DOHH2 (cell line): ENCODE data around the gene BET1L.

Source experiments
- EZH2phosphoT487 ChIP-seq: fragments of 200-600 bp; sonication (generic); IDR thresholded peaks from 2 replicates; pipeline ENCODE4 v1.6.1; 2017; ENCODE audit warnings: borderline replicate concordance, mild to moderate bottlenecking, antibody characterized with exemption, low read length, moderate library complexity, mixed read lengths
- TF ChIP-seq, protein P1 (sequence below): fragments of 200-600 bp; sonication (generic); IDR thresholded peaks from one replicate; pipeline ENCODE4 v1.5.1; 2014; ENCODE audit warnings: antibody characterized with exemption, mild to moderate bottlenecking, low read depth, low read length; ENCODE audit not compliant: poor library complexity, severe bottlenecking

DNA sequence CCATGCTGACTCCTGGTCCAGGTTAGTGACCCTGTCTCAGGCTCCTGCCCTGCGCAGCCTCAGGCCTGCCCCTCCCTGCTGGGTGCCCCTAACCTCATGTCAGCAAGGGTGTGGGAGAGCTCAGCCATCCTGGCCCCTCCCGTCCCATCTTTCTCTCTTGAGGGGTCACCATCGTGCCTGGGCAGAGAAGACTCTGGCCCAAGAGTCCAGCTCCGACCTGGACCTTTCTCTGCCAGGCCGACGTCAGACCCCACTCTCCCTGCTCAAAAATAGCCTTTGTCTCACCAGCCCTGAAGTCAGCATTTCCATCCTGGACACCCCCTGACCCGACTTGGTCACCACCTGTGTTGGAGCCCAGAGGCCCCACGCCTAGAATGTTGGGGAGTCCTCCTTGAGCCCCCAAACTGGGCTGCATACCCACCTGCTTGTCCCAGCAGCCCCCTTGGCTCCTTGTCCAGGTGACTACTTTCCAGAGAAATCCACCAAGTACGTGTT is 9.4 kb downstream of the BET1L start:
- TF ChIP-seq, protein P1, sequence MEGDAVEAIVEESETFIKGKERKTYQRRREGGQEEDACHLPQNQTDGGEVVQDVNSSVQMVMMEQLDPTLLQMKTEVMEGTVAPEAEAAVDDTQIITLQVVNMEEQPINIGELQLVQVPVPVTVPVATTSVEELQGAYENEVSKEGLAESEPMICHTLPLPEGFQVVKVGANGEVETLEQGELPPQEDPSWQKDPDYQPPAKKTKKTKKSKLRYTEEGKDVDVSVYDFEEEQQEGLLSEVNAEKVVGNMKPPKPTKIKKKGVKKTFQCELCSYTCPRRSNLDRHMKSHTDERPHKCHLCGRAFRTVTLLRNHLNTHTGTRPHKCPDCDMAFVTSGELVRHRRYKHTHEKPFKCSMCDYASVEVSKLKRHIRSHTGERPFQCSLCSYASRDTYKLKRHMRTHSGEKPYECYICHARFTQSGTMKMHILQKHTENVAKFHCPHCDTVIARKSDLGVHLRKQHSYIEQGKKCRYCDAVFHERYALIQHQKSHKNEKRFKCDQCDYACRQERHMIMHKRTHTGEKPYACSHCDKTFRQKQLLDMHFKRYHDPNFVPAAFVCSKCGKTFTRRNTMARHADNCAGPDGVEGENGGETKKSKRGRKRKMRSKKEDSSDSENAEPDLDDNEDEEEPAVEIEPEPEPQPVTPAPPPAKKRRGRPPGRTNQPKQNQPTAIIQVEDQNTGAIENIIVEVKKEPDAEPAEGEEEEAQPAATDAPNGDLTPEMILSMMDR = no peak
- no peak for TF ChIP-seq EZH2phosphoT487
